ENCODE results near the gene ROS1.
"Not testable (repeated sequence)": the region's sequence is repeated elsewhere in the genome, so short reads cannot be mapped to it uniquely, and the experiment has no call there.

The ROS1 gene

GRCh38 chr6:117253785-117254184, 172.0 kb downstream of the ROS1 start:
- Histone ChIP-seq H3K36me3 (no peaks in the 10 kb centered on the region), H3K27me3 (no peaks in the 10 kb centered on the region), H3K4me1 (no peaks in the 10 kb centered on the region), H3K27ac (no peak overlapping the region), H3K4me3 (no peak overlapping the region), H3K9me3 (no peaks in the 10 kb centered on the region)
- TF ChIP-seq CTCF (IDR thresholded peaks at IDR 0.05) = no peak
- intact Hi-C loops (cut with DNase I; ENCODE audit: low total_unique reads) = no loop called here
- DNase-seq = no peak

DNA sequence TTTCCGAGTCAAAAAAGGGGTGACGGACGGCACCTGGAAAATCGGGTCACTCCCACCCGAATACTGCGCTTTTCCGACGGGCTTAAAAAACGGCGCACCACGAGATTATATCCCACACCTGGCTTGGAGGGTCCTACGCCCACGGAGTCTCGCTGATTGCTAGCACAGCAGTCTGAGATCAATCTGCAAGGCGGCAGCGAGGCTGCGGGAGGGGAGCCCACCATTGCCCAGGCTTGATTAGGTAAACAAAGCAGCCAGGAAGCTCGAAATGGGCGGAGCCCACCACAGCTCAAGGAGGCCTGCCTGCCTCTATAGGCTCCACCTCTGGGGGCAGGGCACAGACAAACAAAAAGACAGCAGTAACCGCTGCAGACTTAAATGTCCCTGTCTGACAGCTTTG, 180.8 kb downstream of the ROS1 start:
- H3K4me1 ChIP-seq; H3K9me3 ChIP-seq; H3K4me3 ChIP-seq; H3K36me3 ChIP-seq; intact Hi-C loops (cut with DNase I; ENCODE audit: low total_unique reads); DNase-seq; H3K27ac ChIP-seq; H3K27me3 ChIP-seq: not testable (repeated sequence)

- H3K27me3 ChIP-seq; H3K36me3 ChIP-seq; intact Hi-C loops (cut with DNase I; ENCODE audit: low total_unique reads); H3K4me3 ChIP-seq; H3K27ac ChIP-seq; H3K9me3 ChIP-seq; DNase-seq; H3K4me1 ChIP-seq: not testable (repeated sequence)
Observed at GRCh38 chr6:117244571-117244970, 181.2 kb downstream of the ROS1 start.

Data from tibial artery (tissue), 4 donors.